ENCODE data around the gene HASPIN.

Gene HASPIN

GRCh38 chr17:3688027-3688553 lies 35.6 kb upstream of the HASPIN start:
- H3K9me3 ChIP-seq (ENCODE audit: control insufficient read depth, insufficient read depth, low read length) = no peaks in the 10 kb centered on the region
- H3K27me3 ChIP-seq (ENCODE audit: control insufficient read depth, insufficient read depth, low read length) = no peaks in the 10 kb centered on the region
- no peak overlapping the region for H3K27ac ChIP-seq (ENCODE audit: low read length)
- no peak overlapping the region for H3K4me3 ChIP-seq (ENCODE audit: low read length)
- no CpG with 5 or more reads among the region's 19 CpGs for WGBS (ENCODE audit: insufficient coverage, insufficient read length)
- DNase-seq (ENCODE audit: low read depth, low spot score) = no peak
- no peaks in the 10 kb centered on the region for H3K36me3 ChIP-seq (ENCODE audit: control insufficient read depth, insufficient read depth, low read length)
- H3K4me1 ChIP-seq (ENCODE audit: control insufficient read depth, insufficient read depth, low read length) = peaks cover 1% of the 10 kb centered on the region

GRCh38 chr17:3688852-3689261 lies 34.8 kb upstream of the HASPIN start:
- no peaks in the 10 kb centered on the region for H3K9me3 ChIP-seq (ENCODE audit: control insufficient read depth, insufficient read depth, low read length)
- H3K36me3 ChIP-seq (ENCODE audit: control insufficient read depth, insufficient read depth, low read length) = no peaks in the 10 kb centered on the region
- no peak for DNase-seq (ENCODE audit: low read depth, low spot score)
- no CpG with 5 or more reads among the region's 14 CpGs for WGBS (ENCODE audit: insufficient coverage, insufficient read length)
- no peaks in the 10 kb centered on the region for H3K27me3 ChIP-seq (ENCODE audit: control insufficient read depth, insufficient read depth, low read length)
- no peak overlapping the region for H3K4me3 ChIP-seq (ENCODE audit: low read length)
- peaks cover 1% of the 10 kb centered on the region for H3K4me1 ChIP-seq (ENCODE audit: control insufficient read depth, insufficient read depth, low read length)
- no peak overlapping the region for H3K27ac ChIP-seq (ENCODE audit: low read length)

- H3K4me1 ChIP-seq (ENCODE audit: control insufficient read depth, insufficient read depth, low read length) = peaks cover 1% of the 10 kb centered on the region
- DNase-seq (ENCODE audit: low read depth, low spot score) = no peak
- no peak overlapping the region for H3K27ac ChIP-seq (ENCODE audit: low read length)
- 96% methylated on average over 12 of the region's 44 CpGs for WGBS (ENCODE audit: insufficient coverage, insufficient read length)
- H3K36me3 ChIP-seq (ENCODE audit: control insufficient read depth, insufficient read depth, low read length) = no peaks in the 10 kb centered on the region
- H3K4me3 ChIP-seq (ENCODE audit: low read length) = no peak overlapping the region
- no peaks in the 10 kb centered on the region for H3K9me3 ChIP-seq (ENCODE audit: control insufficient read depth, insufficient read depth, low read length)
- no peaks in the 10 kb centered on the region for H3K27me3 ChIP-seq (ENCODE audit: control insufficient read depth, insufficient read depth, low read length)
These were observed 34.2 kb upstream of the HASPIN start for GRCh38 chr17:3689262-3690093.

- Histone ChIP-seq H3K9me3 (ENCODE audit: control insufficient read depth, insufficient read depth, low read length) (no peaks in the 10 kb centered on the region), H3K36me3 (ENCODE audit: control insufficient read depth, insufficient read depth, low read length) (no peaks in the 10 kb centered on the region), H3K27ac (ENCODE audit: low read length) (no peak overlapping the region), H3K4me1 (ENCODE audit: control insufficient read depth, insufficient read depth, low read length) (peaks cover 1% of the 10 kb centered on the region), H3K4me3 (ENCODE audit: low read length) (no peak overlapping the region), H3K27me3 (ENCODE audit: control insufficient read depth, insufficient read depth, low read length) (no peaks in the 10 kb centered on the region)
- DNase-seq (ENCODE audit: low read depth, low spot score) = no peak
- WGBS (ENCODE audit: insufficient coverage, insufficient read length) = no CpG with 5 or more reads among the region's 22 CpGs
These were observed 33.5 kb upstream of the HASPIN start for GRCh38 chr17:3690094-3690715.

- H3K9me3 ChIP-seq (ENCODE audit: control insufficient read depth, insufficient read depth, low read length) = no peaks in the 10 kb centered on the region
- no peaks in the 10 kb centered on the region for H3K36me3 ChIP-seq (ENCODE audit: control insufficient read depth, insufficient read depth, low read length)
- H3K27ac ChIP-seq (ENCODE audit: low read length) = no peak overlapping the region
- DNase-seq (ENCODE audit: low read depth, low spot score) = no peak
- peaks cover 1% of the 10 kb centered on the region for H3K4me1 ChIP-seq (ENCODE audit: control insufficient read depth, insufficient read depth, low read length)
- no peaks in the 10 kb centered on the region for H3K27me3 ChIP-seq (ENCODE audit: control insufficient read depth, insufficient read depth, low read length)
- H3K4me3 ChIP-seq (ENCODE audit: low read length) = no peak overlapping the region
- no CpG with 5 or more reads among the region's 16 CpGs for WGBS (ENCODE audit: insufficient coverage, insufficient read length)
These were observed 32.1 kb upstream of the HASPIN start for GRCh38 chr17:3691617-3692067.

GRCh38 chr17:3692346-3692745 lies 31.4 kb upstream of the HASPIN start:
- H3K27ac ChIP-seq (ENCODE audit: low read length) = no peak overlapping the region
- no peak overlapping the region for H3K4me3 ChIP-seq (ENCODE audit: low read length)

GRCh38 chr17:3693141-3693540 lies 30.6 kb upstream of the HASPIN start:
- DNase-seq (ENCODE audit: low read depth, low spot score) = no peak
- H3K27ac ChIP-seq (ENCODE audit: low read length) = no peak overlapping the region
- no peak overlapping the region for H3K4me3 ChIP-seq (ENCODE audit: low read length)
- no peaks in the 10 kb centered on the region for H3K36me3 ChIP-seq (ENCODE audit: control insufficient read depth, insufficient read depth, low read length)
- no CpG with 5 or more reads among the region's 4 CpGs for WGBS (ENCODE audit: insufficient coverage, insufficient read length)
- H3K27me3 ChIP-seq (ENCODE audit: control insufficient read depth, insufficient read depth, low read length) = no peaks in the 10 kb centered on the region
- H3K9me3 ChIP-seq (ENCODE audit: control insufficient read depth, insufficient read depth, low read length) = no peaks in the 10 kb centered on the region
- H3K4me1 ChIP-seq (ENCODE audit: control insufficient read depth, insufficient read depth, low read length) = peaks cover under 1% of the 10 kb centered on the region

More at GRCh38 chr17:3692346-3692745, 31.4 kb upstream of the HASPIN start:
- Histone ChIP-seq H3K4me1 (ENCODE audit: control insufficient read depth, insufficient read depth, low read length) (peaks cover 1% of the 10 kb centered on the region), H3K9me3 (ENCODE audit: control insufficient read depth, insufficient read depth, low read length) (no peaks in the 10 kb centered on the region), H3K27me3 (ENCODE audit: control insufficient read depth, insufficient read depth, low read length) (no peaks in the 10 kb centered on the region), H3K36me3 (ENCODE audit: control insufficient read depth, insufficient read depth, low read length) (no peaks in the 10 kb centered on the region)
- WGBS (ENCODE audit: insufficient coverage, insufficient read length) = no CpG with 5 or more reads among the region's 9 CpGs
- DNase-seq (ENCODE audit: low read depth, low spot score) = no peak

- no peak overlapping the region for H3K4me3 ChIP-seq (ENCODE audit: low read length)
- no peak overlapping the region for H3K27ac ChIP-seq (ENCODE audit: low read length)
- no peaks in the 10 kb centered on the region for H3K9me3 ChIP-seq (ENCODE audit: control insufficient read depth, insufficient read depth, low read length)
- H3K36me3 ChIP-seq (ENCODE audit: control insufficient read depth, insufficient read depth, low read length) = no peaks in the 10 kb centered on the region
- no CpG with 5 or more reads among the region's 9 CpGs for WGBS (ENCODE audit: insufficient coverage, insufficient read length)
- no peaks in the 10 kb centered on the region for H3K27me3 ChIP-seq (ENCODE audit: control insufficient read depth, insufficient read depth, low read length)
- DNase-seq (ENCODE audit: low read depth, low spot score) = no peak
- H3K4me1 ChIP-seq (ENCODE audit: control insufficient read depth, insufficient read depth, low read length) = no peaks in the 10 kb centered on the region; the same call in 1 of the 2 replicates
These were observed 29.9 kb upstream of the HASPIN start for GRCh38 chr17:3693829-3694231.

GRCh38 chr17:3695129-3695722 lies 28.5 kb upstream of the HASPIN start:
- H3K9me3 ChIP-seq (ENCODE audit: control insufficient read depth, insufficient read depth, low read length) = no peaks in the 10 kb centered on the region
- H3K27ac ChIP-seq (ENCODE audit: low read length) = no peak overlapping the region
- no CpG with 5 or more reads among the region's 17 CpGs for WGBS (ENCODE audit: insufficient coverage, insufficient read length)
- DNase-seq (ENCODE audit: low read depth, low spot score) = no peak
- no peaks in the 10 kb centered on the region; the same call in 1 of the 2 replicates for H3K4me1 ChIP-seq (ENCODE audit: control insufficient read depth, insufficient read depth, low read length)
- no peaks in the 10 kb centered on the region for H3K27me3 ChIP-seq (ENCODE audit: control insufficient read depth, insufficient read depth, low read length)
- H3K4me3 ChIP-seq (ENCODE audit: low read length) = peak overlapping the region; percentile 55; the same call in 1 of the 2 replicates
- H3K36me3 ChIP-seq (ENCODE audit: control insufficient read depth, insufficient read depth, low read length) = no peaks in the 10 kb centered on the region

- no peak for DNase-seq (ENCODE audit: low read depth, low spot score)
- Histone ChIP-seq H3K4me1 (ENCODE audit: control insufficient read depth, insufficient read depth, low read length) (no peaks in the 10 kb centered on the region; the same call in 1 of the 2 replicates), H3K4me3 (ENCODE audit: low read length) (peak within 1 kb of the TSS; percentile 55; the same call in 1 of the 2 replicates), H3K27me3 (ENCODE audit: control insufficient read depth, insufficient read depth, low read length) (no peaks in the 10 kb centered on the region), H3K27ac (ENCODE audit: low read length) (no peak within 1 kb of the TSS), H3K9me3 (ENCODE audit: control insufficient read depth, insufficient read depth, low read length) (no peaks in the 10 kb centered on the region), H3K36me3 (ENCODE audit: control insufficient read depth, insufficient read depth, low read length) (no peaks in the 10 kb centered on the region)
- WGBS (ENCODE audit: insufficient coverage, insufficient read length) = no CpG with 5 or more reads among the region's 65 CpGs
These were observed 27.8 kb upstream of the HASPIN start, which contains the start of gene P2RX5 for GRCh38 chr17:3695723-3696411. Gene P2RX5, minus strand, starts transcription at chr17:3696155. Its CDS starts 150 bp downstream, at chr17:3696005.

Data from iPS DF 6.9 (cell line).